Measurements from ENCODE around the gene MAP3K2.
A peak's percentile ranks its signal among the peaks of the same experiment; 100 is the strongest.

Gene MAP3K2

DNA sequence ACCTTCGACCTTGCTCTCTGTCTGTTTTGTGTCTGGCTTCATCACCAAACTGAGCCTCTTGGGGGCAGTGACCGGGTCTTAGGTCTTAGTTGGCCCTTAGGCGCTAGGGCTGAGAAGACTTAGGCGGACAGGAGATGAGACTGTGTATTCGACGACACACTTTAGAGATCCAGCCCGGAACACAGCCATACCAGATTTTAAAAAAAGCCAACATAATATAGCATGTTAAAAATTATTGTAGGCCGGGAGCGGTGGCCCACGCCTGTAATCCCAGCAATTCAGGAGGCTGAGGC, 21.0 kb upstream of the MAP3K2 start:
- Histone ChIP-seq H3F3A (ENCODE audit: low read depth) (peaks cover 3% of the 10 kb centered on the region; the same call in 1 of the 2 replicates), H2AFZ (ENCODE audit: low read length) (no peak overlapping the region), H3K79me2 (ENCODE audit: insufficient read depth, low read length) (no peaks in the 10 kb centered on the region), H3K36me3 (ENCODE audit: insufficient read depth, low read length) (no peaks in the 10 kb centered on the region), H4K20me1 (ENCODE audit: insufficient read depth, low read length, poor library complexity, severe bottlenecking) (no peaks in the 10 kb centered on the region), H3K9me2 (replicated peaks; ENCODE audit: low read depth, low read length) (no peaks in the 10 kb centered on the region), H3K27me3 (ENCODE audit: insufficient read depth, low read length, poor library complexity, severe bottlenecking) (no peaks in the 10 kb centered on the region), H3K9ac (ENCODE audit: low read depth, low read length, poor library complexity, severe bottlenecking) (no peak overlapping the region), H3K4me3 (ENCODE audit: low read length, poor library complexity, severe bottlenecking) (peak overlapping the region; percentile 61), H3K9me3 (ENCODE audit: insufficient read depth, low read depth, low read length) (no peaks in the 10 kb centered on the region), H3K4me2 (ENCODE audit: low read depth, low read length, poor library complexity, severe bottlenecking) (peak overlapping the region; percentile 62), H3K4me1 (ENCODE audit: insufficient read depth, low read length, poor library complexity, severe bottlenecking) (peaks cover 11% of the 10 kb centered on the region)
- TF ChIP-seq, protein P1, sequence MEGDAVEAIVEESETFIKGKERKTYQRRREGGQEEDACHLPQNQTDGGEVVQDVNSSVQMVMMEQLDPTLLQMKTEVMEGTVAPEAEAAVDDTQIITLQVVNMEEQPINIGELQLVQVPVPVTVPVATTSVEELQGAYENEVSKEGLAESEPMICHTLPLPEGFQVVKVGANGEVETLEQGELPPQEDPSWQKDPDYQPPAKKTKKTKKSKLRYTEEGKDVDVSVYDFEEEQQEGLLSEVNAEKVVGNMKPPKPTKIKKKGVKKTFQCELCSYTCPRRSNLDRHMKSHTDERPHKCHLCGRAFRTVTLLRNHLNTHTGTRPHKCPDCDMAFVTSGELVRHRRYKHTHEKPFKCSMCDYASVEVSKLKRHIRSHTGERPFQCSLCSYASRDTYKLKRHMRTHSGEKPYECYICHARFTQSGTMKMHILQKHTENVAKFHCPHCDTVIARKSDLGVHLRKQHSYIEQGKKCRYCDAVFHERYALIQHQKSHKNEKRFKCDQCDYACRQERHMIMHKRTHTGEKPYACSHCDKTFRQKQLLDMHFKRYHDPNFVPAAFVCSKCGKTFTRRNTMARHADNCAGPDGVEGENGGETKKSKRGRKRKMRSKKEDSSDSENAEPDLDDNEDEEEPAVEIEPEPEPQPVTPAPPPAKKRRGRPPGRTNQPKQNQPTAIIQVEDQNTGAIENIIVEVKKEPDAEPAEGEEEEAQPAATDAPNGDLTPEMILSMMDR (conservative IDR thresholded peaks at IDR 0.05; ENCODE audit: low read length): no peak
- no peak for TF ChIP-seq EZH2phosphoT487 (IDR thresholded peaks at IDR 0.05; ENCODE audit: borderline replicate concordance)

DNA sequence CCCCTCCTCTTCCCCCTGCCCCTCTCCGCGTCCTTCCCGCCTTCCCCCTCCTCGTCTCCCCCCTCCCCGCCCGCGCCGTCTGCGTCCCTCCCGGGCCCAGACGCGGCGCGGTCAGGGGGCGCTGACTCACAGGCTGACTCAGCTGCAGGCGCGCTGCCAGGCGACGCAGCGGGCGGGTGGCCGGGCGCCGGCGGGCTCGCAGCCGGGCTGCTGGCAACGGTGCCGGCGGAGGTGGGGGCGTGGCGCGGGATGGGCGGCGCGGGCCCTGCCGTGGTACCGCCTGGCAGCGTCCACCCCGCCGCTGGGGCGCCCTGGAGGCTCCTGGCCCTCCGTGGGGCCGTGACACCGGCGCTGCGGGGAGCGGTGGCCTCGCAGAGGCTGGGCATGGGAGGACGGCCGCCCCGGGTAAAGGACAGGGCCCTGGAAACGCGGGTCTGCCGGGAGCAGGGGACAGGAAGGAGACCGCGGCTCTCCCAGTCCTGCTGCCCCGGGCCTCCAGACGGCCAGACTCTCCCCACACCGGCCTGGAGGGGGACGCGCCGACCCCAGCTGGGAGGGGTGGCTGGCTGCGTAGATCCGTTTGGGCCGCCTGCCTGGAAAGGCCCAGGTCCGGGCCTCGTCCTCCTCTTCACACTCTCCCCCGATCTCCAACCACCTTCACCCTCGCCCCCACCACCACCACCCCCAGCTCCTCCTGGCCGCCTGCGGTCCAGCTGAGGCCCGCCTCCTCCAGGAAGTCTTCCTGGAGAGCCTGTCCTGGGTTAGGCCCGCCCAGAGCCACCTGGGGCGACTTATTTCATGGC, 20.4 kb upstream of the MAP3K2 start:
- no peaks in the 10 kb centered on the region for H3K27me3 ChIP-seq (ENCODE audit: insufficient read depth, low read length, poor library complexity, severe bottlenecking)
- peak overlapping the region; percentile 57 for H3K9ac ChIP-seq (ENCODE audit: low read depth, low read length, poor library complexity, severe bottlenecking)
- TF ChIP-seq EZH2phosphoT487 (IDR thresholded peaks at IDR 0.05; ENCODE audit: borderline replicate concordance): no peak
- TF ChIP-seq, protein P1 (conservative IDR thresholded peaks at IDR 0.05; ENCODE audit: low read length): no peak
- H3K79me2 ChIP-seq (ENCODE audit: insufficient read depth, low read length): no peaks in the 10 kb centered on the region
- H3K4me3 ChIP-seq (ENCODE audit: low read length, poor library complexity, severe bottlenecking): peak overlapping the region; percentile 61
- peaks cover 3% of the 10 kb centered on the region; the same call in 1 of the 2 replicates for H3F3A ChIP-seq (ENCODE audit: low read depth)
- H3K9me2 ChIP-seq (replicated peaks; ENCODE audit: low read depth, low read length): no peaks in the 10 kb centered on the region
- H4K20me1 ChIP-seq (ENCODE audit: insufficient read depth, low read length, poor library complexity, severe bottlenecking): no peaks in the 10 kb centered on the region
- no peaks in the 10 kb centered on the region for H3K36me3 ChIP-seq (ENCODE audit: insufficient read depth, low read length)
- no peaks in the 10 kb centered on the region for H3K9me3 ChIP-seq (ENCODE audit: insufficient read depth, low read depth, low read length)
- peaks cover 11% of the 10 kb centered on the region for H3K4me1 ChIP-seq (ENCODE audit: insufficient read depth, low read length, poor library complexity, severe bottlenecking)
- H2AFZ ChIP-seq (ENCODE audit: low read length): peak overlapping the region; percentile 87
- H3K4me2 ChIP-seq (ENCODE audit: low read depth, low read length, poor library complexity, severe bottlenecking): peak overlapping the region; percentile 79

DNA sequence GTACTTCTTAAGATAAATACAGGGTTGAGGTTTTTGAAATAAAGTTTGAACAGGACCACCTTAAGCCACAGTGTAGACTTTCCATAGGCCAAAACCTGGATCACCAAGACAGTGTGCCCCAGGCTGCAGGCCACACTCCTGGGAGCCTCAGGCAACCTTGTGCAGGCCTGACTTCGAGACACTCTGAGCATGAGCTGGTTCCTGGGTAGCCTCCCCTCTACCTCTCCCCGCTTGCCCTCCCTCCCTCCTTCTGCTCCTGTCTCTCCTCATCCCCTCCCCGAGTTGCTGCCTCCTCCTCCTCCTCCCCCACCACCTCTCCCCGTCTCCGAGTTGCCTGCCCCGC, 19.9 kb upstream of the MAP3K2 start:
- no peaks in the 10 kb centered on the region for H3K79me2 ChIP-seq (ENCODE audit: insufficient read depth, low read length)
- peak overlapping the region; percentile 67; the same call in 1 of the 2 replicates for H2AFZ ChIP-seq (ENCODE audit: low read length)
- no peaks in the 10 kb centered on the region for H3K9me2 ChIP-seq (replicated peaks; ENCODE audit: low read depth, low read length)
- H3K4me3 ChIP-seq (ENCODE audit: low read length, poor library complexity, severe bottlenecking): peak overlapping the region; percentile 61
- H3K9ac ChIP-seq (ENCODE audit: low read depth, low read length, poor library complexity, severe bottlenecking): peak overlapping the region; percentile 57
- TF ChIP-seq EZH2phosphoT487 (IDR thresholded peaks at IDR 0.05; ENCODE audit: borderline replicate concordance): no peak
- TF ChIP-seq, protein P1 (conservative IDR thresholded peaks at IDR 0.05; ENCODE audit: low read length): no peak
- peaks cover 11% of the 10 kb centered on the region for H3K4me1 ChIP-seq (ENCODE audit: insufficient read depth, low read length, poor library complexity, severe bottlenecking)
- no peaks in the 10 kb centered on the region for H3K27me3 ChIP-seq (ENCODE audit: insufficient read depth, low read length, poor library complexity, severe bottlenecking)
- H3K9me3 ChIP-seq (ENCODE audit: insufficient read depth, low read depth, low read length): no peaks in the 10 kb centered on the region
- H4K20me1 ChIP-seq (ENCODE audit: insufficient read depth, low read length, poor library complexity, severe bottlenecking): no peaks in the 10 kb centered on the region
- H3K4me2 ChIP-seq (ENCODE audit: low read depth, low read length, poor library complexity, severe bottlenecking): peak overlapping the region; percentile 79
- peaks cover under 1% of the 10 kb centered on the region; the same call in 1 of the 2 replicates for H3F3A ChIP-seq (ENCODE audit: low read depth)
- no peaks in the 10 kb centered on the region for H3K36me3 ChIP-seq (ENCODE audit: insufficient read depth, low read length)

Measured in Loucy (cell line).